ENCODE data around the gene LST1. TPM values are rescaled to one million over a fixed set of nuclear protein-coding genes. Genes with fewer than 3 reads are reported as not detected.

LST1 gene
- total and polyA plus RNA-seq, 2 of the 4 experiments (the other 2 are of a cell fraction), result not detected

DNA sequence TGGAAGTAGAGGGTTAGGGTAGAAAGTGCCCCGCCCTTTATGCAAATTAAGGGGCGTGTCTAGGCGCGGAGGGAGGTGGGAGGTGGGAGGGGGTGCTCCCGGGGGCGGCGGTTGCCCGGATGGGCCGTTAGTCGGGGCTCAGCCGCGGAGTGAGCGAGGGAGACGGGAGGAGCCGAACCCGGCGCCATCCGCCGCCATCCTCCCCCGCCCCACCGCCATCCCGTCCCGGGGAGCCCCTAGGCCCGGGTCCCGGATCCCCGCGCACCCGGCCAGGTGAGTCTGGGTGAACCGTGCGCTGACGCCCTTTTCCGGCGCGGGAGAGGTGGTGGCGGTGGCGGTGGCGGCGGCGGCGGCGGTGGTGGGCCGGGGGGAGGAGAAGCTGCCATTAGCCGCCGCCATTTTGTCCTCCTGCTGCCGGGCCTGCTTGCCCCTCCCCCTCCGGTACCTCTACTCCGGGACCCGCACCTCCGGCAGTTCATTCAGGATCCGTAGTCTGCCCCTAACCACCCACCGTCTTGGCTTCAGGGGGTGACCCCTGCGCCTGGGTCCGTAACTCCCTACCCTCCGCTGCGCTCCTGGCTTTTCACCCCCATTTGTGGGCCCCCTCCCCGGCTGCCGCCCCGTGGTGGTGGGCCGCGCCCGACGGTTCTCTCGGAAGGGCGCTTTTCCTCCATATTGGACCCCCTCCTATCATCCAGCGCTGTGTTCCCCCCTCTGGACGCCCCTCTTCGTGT is 34.7 kb downstream of the LST1 start, which contains the start of gene PRRC2A:
TSS of gene PRRC2A (plus strand) at position 130 of the 734 bp plus-strand sequence. CDS start 2,075 bp downstream, outside the sequence.
- Histone ChIP-seq H2BK120ac (ENCODE audit: low read depth, low read length) (peak within 1 kb of the TSS; percentile 82), H3K4ac (ENCODE audit: low read depth, low read length) (peak within 1 kb of the TSS; percentile 98), H3K18ac (ENCODE audit: low read depth, low read length) (peak within 1 kb of the TSS; percentile 78), H3K9me1 (ENCODE audit: insufficient read depth, low read length) (peaks cover 6% of the 10 kb centered on the region), H2BK20ac (ENCODE audit: low read depth, low read length) (no peak within 1 kb of the TSS), H3K27ac (ENCODE audit: insufficient read depth, low read length) (peak within 1 kb of the TSS; percentile 99), H2AK9ac (replicated peaks; ENCODE audit: low read depth, low read length, poor library complexity) (peak within 1 kb of the TSS; percentile 100), H2AK5ac (ENCODE audit: low read depth, low read length) (peak within 1 kb of the TSS; percentile 97), H3K9me3 (ENCODE audit: control insufficient read depth, insufficient read depth, low read length) (no peaks in the 10 kb centered on the region), H3K9ac (ENCODE audit: low read depth, low read length) (peak within 1 kb of the TSS; percentile 100), H3K14ac (replicated peaks; ENCODE audit: low read depth, low read length) (peak within 1 kb of the TSS; percentile 100), H3K4me3 (ENCODE audit: insufficient read depth, low read depth, low read length) (peak within 1 kb of the TSS; percentile 81), H2BK5ac (ENCODE audit: low read depth, low read length, poor library complexity, severe bottlenecking) (peak within 1 kb of the TSS; percentile 98), H3K4me1 (ENCODE audit: control insufficient read depth, insufficient read depth, low read length) (no peaks in the 10 kb centered on the region), H4K5ac (ENCODE audit: low read depth, low read length) (peak within 1 kb of the TSS; percentile 79), H3K36me3 (ENCODE audit: control insufficient read depth, insufficient read depth, low read length) (peaks cover 29% of the 10 kb centered on the region), H3K23ac (ENCODE audit: low read depth, low read length) (peak within 1 kb of the TSS; percentile 99), H3K79me1 (ENCODE audit: low read depth in 1 of 2, low read length in 2 of 2) (peaks cover 6 to 38% of the 10 kb centered on the region in 2 experiments), H3K56ac (ENCODE audit: extremely low read depth, insufficient read depth, low read length) (peak within 1 kb of the TSS; percentile 97), H4K20me1 (ENCODE audit: insufficient read depth, low read length) (peaks cover 44% of the 10 kb centered on the region), H4K8ac (ENCODE audit: low read depth in 2 of 2, low read length in 2 of 2) (peak within 1 kb of the TSS; percentile 99), H4K91ac (ENCODE audit: insufficient read depth, low read depth, low read length) (peak within 1 kb of the TSS; percentile 98), H3K4me2 (ENCODE audit: low read depth, low read length) (peak within 1 kb of the TSS; percentile 98), H3K27me3 (ENCODE audit: control insufficient read depth, insufficient read depth, low read length) (no peaks in the 10 kb centered on the region), H2AFZ (replicated peaks; ENCODE audit: low read length, poor library complexity) (peak within 1 kb of the TSS; percentile 99), H2BK15ac (ENCODE audit: low read depth, low read length) (peak within 1 kb of the TSS; percentile 71; the same call in 2 of the 3 replicates)
- ATAC-seq (ENCODE audit: low read depth), result peak; percentile 79
- POLR2A ChIA-PET (ENCODE audit: unreplicated experiment), result no interaction called here
- in situ Hi-C loops (cut with MboI; ENCODE audit: low sequenced_read_pairs), result no loop called here
- intact Hi-C loops (cut with micrococcal nuclease), result loop anchor here (1.0 kb wide), 1 partner anchor 32 kb away; the partner anchor contains the start of gene BAG6
- CTCF ChIA-PET, result no interaction called here
- no TSS peak for BruUV-seq (replicated peaks)
- TF ChIP-seq CHD1 (IDR thresholded peaks at IDR 0.05; ENCODE audit: low read depth, low read length), result peak; percentile 78; the same call in 1 of the 2 replicates
- no peak for TF ChIP-seq RFX5 (IDR thresholded peaks at IDR 0.05; ENCODE audit: low read depth, low read length)
- TF ChIP-seq ELK1 (IDR thresholded peaks at IDR 0.05; ENCODE audit: borderline replicate concordance, low read depth, low read length), result no peak
- TF ChIP-seq NFE2L2 (IDR thresholded peaks at IDR 0.05; ENCODE audit: low read depth, low read length), result no peak
- no peak for TF ChIP-seq BHLHE40 (IDR thresholded peaks at IDR 0.05; ENCODE audit: low read depth, low read length)
- no peak for TF ChIP-seq USF2 (IDR thresholded peaks at IDR 0.05; ENCODE audit: low read depth, low read length)
- peak; percentile 99 for TF ChIP-seq MAZ (IDR thresholded peaks at IDR 0.05; ENCODE audit: borderline replicate concordance, low read depth, low read length)
- peak; percentile 91 for TF ChIP-seq POLR2A (IDR thresholded peaks at IDR 0.05; ENCODE audit: low read depth, low read length)
- no peak for TF ChIP-seq FOS (IDR thresholded peaks at IDR 0.05; ENCODE audit: low read depth, low read length)
- TF ChIP-seq SMC3 (IDR thresholded peaks at IDR 0.05; ENCODE audit: low read depth, low read length), result no peak
- dilution Hi-C loops (cut with HindIII; ENCODE audit: low sequenced_read_pairs, unreplicated experiment), result no loop called here
- 0% methylated on average over 14 of the region's 67 CpGs; no CpG with 5 or more reads in 1 of the 2 experiments for WGBS, 2 experiments (ENCODE audit: extremely low coverage in 2 of 2, insufficient read length in 1 of 2)
- peak; percentile 59 for DNase-seq
